SK-N-SH (cell line): Measurements from ENCODE around the gene TRNP1. TPM values are rescaled to one million over a fixed set of nuclear protein-coding genes. Genes with fewer than 3 reads are reported as not detected.

ENCODE experiments used
- CTCF ChIA-PET: fragments of 300-600, 350-600 bp; formaldehyde crosslinking; extraction: SDS; loops from one replicate; lab custom pipeline; 2021; lab: Yijun Ruan, JAX
- POLR2A ChIA-PET: fragments of 350-600 bp; sonication (Branson Sonifier 250); formaldehyde crosslinking; extraction: SDS; loops from one replicate; lab custom pipeline; 2020; ENCODE audit warnings: antibody characterized with exemption, inconsistent platforms; lab: Yijun Ruan, JAX
- DNase-seq: peaks from one replicate; pipeline ENCODE4 v3.0.0; 2012
- H2AFZ ChIP-seq: fragments of 200-600 bp; sonication (generic); 2 replicates; pipeline ENCODE4 v1.8.1; 2016; ENCODE audit warnings: antibody characterized with exemption, mild to moderate bottlenecking, low read depth
- H3F3A ChIP-seq: fragments of 200-600 bp; sonication (generic); replicated peaks from 2 replicates; pipeline ENCODE3; 2016; ENCODE audit warnings: antibody characterized with exemption, mild to moderate bottlenecking; ENCODE audit not compliant: insufficient read depth
- H3K27ac ChIP-seq, 2 experiments: fragments of 200-500 bp in 1 of 2; fragments of 200-600 bp in 1 of 2; sonication (Bioruptor generic) in 1 of 2; sonication (generic), shearing (Covaris generic) in 1 of 2; 2 replicates each; pipeline versions ENCODE4 v1.5.1 to v1.6.1; 2014 to 2016; ENCODE audit warnings: low read depth in 2 of 2, inconsistent platforms in 1 of 2, low read length in 1 of 2, mild to moderate bottlenecking in 1 of 2, mixed read lengths in 1 of 2
- H3K27me3 ChIP-seq: fragments of 200-600 bp; sonication (generic), shearing (Covaris generic); 2 replicates; pipeline ENCODE4 v1.6.1; 2016; ENCODE audit warnings: mixed run types; ENCODE audit not compliant: insufficient read depth
- H3K36me3 ChIP-seq, 2 experiments: fragments of 200-500 bp in 1 of 2; fragments of 200-600 bp in 1 of 2; sonication (Bioruptor generic) in 1 of 2; sonication (generic) in 1 of 2; replicated peaks in 1 of 2; 2 replicates each; pipeline versions ENCODE3 to v1.5.1; 2014 to 2016; ENCODE audit warnings: low read length in 1 of 2, mild to moderate bottlenecking in 1 of 2; ENCODE audit not compliant: insufficient read depth in 2 of 2, control insufficient read depth in 1 of 2
- H3K4me1 ChIP-seq, 2 experiments: fragments of 200-500 bp in 1 of 2; fragments of 200-600 bp in 1 of 2; sonication (Bioruptor generic) in 1 of 2; sonication (generic), shearing (Covaris generic) in 1 of 2; 2 replicates each; pipeline versions ENCODE4 v1.5.1 to v1.6.1; 2014 to 2016; ENCODE audit warnings: low read depth in 1 of 2, low read length in 1 of 2, mixed run types in 1 of 2; ENCODE audit not compliant: insufficient read depth in 2 of 2, control insufficient read depth in 1 of 2
- H3K4me2 ChIP-seq: fragments of 200-600 bp; sonication (generic), shearing (Covaris generic); 2 replicates; pipeline ENCODE4 v1.6.1; 2017; ENCODE audit warnings: mixed run types
- H3K4me3 ChIP-seq, 2 experiments: fragments of 200-500 bp in 1 of 2; fragments of 200-600 bp in 1 of 2; sonication (Bioruptor generic) in 1 of 2; sonication (generic), shearing (Covaris generic) in 1 of 2; 2 replicates each; pipeline versions ENCODE4 v1.5.1 to v1.8.1; 2014 to 2016; ENCODE audit warnings: low read depth in 2 of 2, inconsistent platforms in 1 of 2, low read length in 1 of 2, mild to moderate bottlenecking in 1 of 2, mixed read lengths in 1 of 2, moderate library complexity in 1 of 2
- H3K79me2 ChIP-seq: fragments of 200-600 bp; sonication (generic); 2 replicates; pipeline ENCODE4 v1.8.1; 2017; ENCODE audit warnings: mild to moderate bottlenecking; ENCODE audit not compliant: insufficient read depth
- H3K9ac ChIP-seq: fragments of 200-600 bp; sonication (generic); 2 replicates; pipeline ENCODE4 v1.6.1; 2017; ENCODE audit warnings: mixed run types
- H3K9me2 ChIP-seq: fragments of 200-600 bp; sonication (generic); 2 replicates; pipeline ENCODE4 v1.6.1; 2017; ENCODE audit warnings: mixed run types
- H3K9me3 ChIP-seq: fragments of 200-600 bp; sonication (generic); 2 replicates; pipeline ENCODE4 v1.6.1; 2017; ENCODE audit warnings: mixed run types, mild to moderate bottlenecking, moderate library complexity
- H4K20me1 ChIP-seq: fragments of 200-600 bp; sonication (generic); 2 replicates; pipeline ENCODE4 v1.6.1; 2017; ENCODE audit warnings: mild to moderate bottlenecking, mixed run types; ENCODE audit not compliant: insufficient read depth
- ELF1 ChIP-seq: IDR thresholded peaks from 2 replicates; pipeline ENCODE4 v1.4.0; 2012
- EP300 ChIP-seq, 2 experiments: IDR thresholded peaks; 2 replicates each; pipeline versions ENCODE4 v1.4.0 to v1.6.1; 2012; ENCODE audit warnings: borderline replicate concordance in 1 of 2, low read depth in 1 of 2, low read length in 1 of 2
- FOXJ3 ChIP-seq: sonication (generic); formaldehyde crosslinking; IDR thresholded peaks from 2 replicates; pipeline ENCODE4 v1.5.1; 2020; ENCODE audit warnings: mild to moderate bottlenecking, missing genetic modification reagents
- GABPA ChIP-seq: IDR thresholded peaks from 2 replicates; pipeline ENCODE4 v1.4.0; 2012; ENCODE audit warnings: low read depth, mild to moderate bottlenecking
- JUND ChIP-seq: IDR thresholded peaks from 2 replicates; pipeline ENCODE4 v1.4.0; 2012
- MXI1 ChIP-seq: IDR thresholded peaks from 2 replicates; pipeline ENCODE4 v1.6.1; 2012; ENCODE audit warnings: mild to moderate bottlenecking, low read depth, low read length, improper control_type of control experiment
- NFIC ChIP-seq: IDR thresholded peaks from 2 replicates; pipeline ENCODE4 v1.4.0; 2012; ENCODE audit warnings: borderline replicate concordance
- NRF1 ChIP-seq: IDR thresholded peaks from 2 replicates; pipeline ENCODE4 v1.6.1; 2012; ENCODE audit warnings: low read depth, mild to moderate bottlenecking, low read length
- POLR2AphosphoS5 ChIP-seq: IDR thresholded peaks from 2 replicates; pipeline ENCODE4 v1.6.1; 2012; ENCODE audit warnings: low read depth, low read length
- RAD21 ChIP-seq: IDR thresholded peaks from 2 replicates; pipeline ENCODE4 v1.6.1; 2012; ENCODE audit warnings: mild to moderate bottlenecking, low read length
- RCOR1 ChIP-seq: fragments of 150-350 bp; IDR thresholded peaks from 2 replicates; pipeline ENCODE4 v1.6.1; 2017; ENCODE audit warnings: antibody characterized with exemption, low read length
- TCF12 ChIP-seq: IDR thresholded peaks from 2 replicates; pipeline ENCODE4 v1.4.0; 2012
- YY1 ChIP-seq: IDR thresholded peaks from 2 replicates; pipeline ENCODE4 v1.4.0; 2012; ENCODE audit warnings: low read depth, mild to moderate bottlenecking
- WGBS: methylation state at CpG from one replicate; pipeline ENCODE4 v1.1.6; 2017; ENCODE audit warnings: low lambda C conversion rate; 5-methylcytosine and 5-hydroxymethylcytosine counted together
- polyA plus RNA-seq, 3 experiments: library from polyadenylated mRNA; depleted of rRNA; stranded (reverse); fragments of >200 nt; gene quantifications; 2 replicates each; pipeline ENCODE4 v1.2.3, GENCODE V29; 2012
- TF ChIP-seq, protein P1 (sequence below): fragments of 150-350 bp; IDR thresholded peaks from 2 replicates; pipeline ENCODE4 v1.6.1; 2017; ENCODE audit warnings: antibody characterized with exemption, low read length, low read depth, borderline replicate concordance
- TF ChIP-seq, protein P2 (sequence below): IDR thresholded peaks from 2 replicates; pipeline ENCODE4; 2012
- TF ChIP-seq, protein P3 (sequence below): fragments of 200-600 bp; sonication (generic); IDR thresholded peaks from 2 replicates; pipeline ENCODE4 v1.6.1; 2017; ENCODE audit warnings: antibody characterized with exemption, mild to moderate bottlenecking, moderate library complexity

TRNP1 gene
- polyA plus RNA-seq, 1 of the 3 experiments (the other 2 are of a cell fraction) = 8.8 TPM

DNA sequence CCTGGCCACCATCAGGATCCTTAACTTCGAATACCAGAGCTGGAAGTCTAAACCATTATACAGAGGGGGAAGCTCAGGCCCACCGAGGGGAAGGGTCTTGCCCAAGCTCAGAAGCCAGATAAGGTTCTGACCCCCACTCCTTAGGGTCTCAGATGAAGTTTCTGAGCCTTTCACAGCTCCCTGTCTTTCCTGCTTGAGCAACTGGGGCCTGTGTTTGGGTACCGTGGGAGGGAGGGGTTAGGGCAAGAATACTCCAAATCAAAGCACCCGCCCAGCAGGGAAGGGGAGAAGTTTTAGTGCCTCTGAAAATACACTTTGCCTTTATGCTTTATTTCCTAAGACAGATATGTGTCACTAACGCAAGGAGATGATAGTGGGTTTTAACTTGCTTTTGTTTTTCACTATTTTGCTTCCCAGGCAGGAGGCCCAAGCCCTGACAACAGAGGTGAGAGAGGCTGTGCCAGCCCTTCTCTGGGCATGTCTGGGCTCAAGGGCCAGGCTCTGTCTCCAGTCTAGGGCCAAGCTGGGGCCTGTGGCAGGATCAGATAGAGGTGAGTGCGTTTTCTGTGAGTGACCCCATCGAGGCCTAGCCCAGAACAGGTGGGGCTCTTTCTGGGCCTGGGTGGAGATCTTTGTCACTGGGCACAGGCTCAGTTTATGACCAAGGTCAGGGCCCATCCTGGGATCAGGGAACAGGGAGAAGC is 39.7 kb downstream of the TRNP1 start (continued):
- no peak for TF ChIP-seq GABPA
- TF ChIP-seq POLR2AphosphoS5 = no peak

DNA sequence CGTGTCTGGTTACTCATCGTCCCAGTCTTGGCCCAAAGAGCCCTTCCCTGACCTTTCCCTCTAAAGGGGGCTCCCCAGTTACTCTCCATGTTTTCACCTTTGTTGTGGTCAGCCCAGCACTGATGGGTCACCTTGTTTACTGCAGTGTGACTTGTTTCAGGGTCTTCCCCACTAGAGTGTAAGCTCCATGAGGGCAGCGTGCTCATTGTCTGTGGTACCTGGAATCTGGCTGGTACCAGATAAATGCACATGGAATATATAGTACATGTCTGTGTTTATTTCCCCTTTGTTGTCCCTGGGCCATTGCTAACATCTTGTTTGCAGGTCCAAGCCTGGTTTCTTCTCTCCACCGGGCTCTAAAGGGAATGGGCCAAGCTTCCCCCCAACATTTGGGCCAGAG is 41.9 kb downstream of the TRNP1 start:
- no peaks in the 10 kb centered on the region for H3K36me3 ChIP-seq
- no peaks in the 10 kb centered on the region for H3F3A ChIP-seq
- no peak overlapping the region for H3K4me2 ChIP-seq
- H3K27me3 ChIP-seq = no peaks in the 10 kb centered on the region
- TF ChIP-seq MXI1 (no peak), NFIC (no peak), EP300 (IDR thresholded peaks at IDR 0.05; ENCODE audit: borderline replicate concordance in 1 of 2, low read depth in 1 of 2, low read length in 1 of 2) (no peak), GABPA (no peak), RCOR1 (no peak), FOXJ3 (no peak), NRF1 (no peak), JUND (no peak), RAD21 (no peak)
- TF ChIP-seq, protein P1, sequence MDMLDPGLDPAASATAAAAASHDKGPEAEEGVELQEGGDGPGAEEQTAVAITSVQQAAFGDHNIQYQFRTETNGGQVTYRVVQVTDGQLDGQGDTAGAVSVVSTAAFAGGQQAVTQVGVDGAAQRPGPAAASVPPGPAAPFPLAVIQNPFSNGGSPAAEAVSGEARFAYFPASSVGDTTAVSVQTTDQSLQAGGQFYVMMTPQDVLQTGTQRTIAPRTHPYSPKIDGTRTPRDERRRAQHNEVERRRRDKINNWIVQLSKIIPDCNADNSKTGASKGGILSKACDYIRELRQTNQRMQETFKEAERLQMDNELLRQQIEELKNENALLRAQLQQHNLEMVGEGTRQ = no peak
- TF ChIP-seq, protein P2, sequence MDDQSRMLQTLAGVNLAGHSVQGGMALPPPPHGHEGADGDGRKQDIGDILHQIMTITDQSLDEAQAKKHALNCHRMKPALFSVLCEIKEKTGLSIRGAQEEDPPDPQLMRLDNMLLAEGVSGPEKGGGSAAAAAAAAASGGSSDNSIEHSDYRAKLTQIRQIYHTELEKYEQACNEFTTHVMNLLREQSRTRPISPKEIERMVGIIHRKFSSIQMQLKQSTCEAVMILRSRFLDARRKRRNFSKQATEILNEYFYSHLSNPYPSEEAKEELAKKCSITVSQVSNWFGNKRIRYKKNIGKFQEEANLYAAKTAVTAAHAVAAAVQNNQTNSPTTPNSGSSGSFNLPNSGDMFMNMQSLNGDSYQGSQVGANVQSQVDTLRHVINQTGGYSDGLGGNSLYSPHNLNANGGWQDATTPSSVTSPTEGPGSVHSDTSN = no peak
- no peak overlapping the region for H3K4me3 ChIP-seq
- H3K9me3 ChIP-seq = no peaks in the 10 kb centered on the region
- no peaks in the 10 kb centered on the region for H3K79me2 ChIP-seq
- H4K20me1 ChIP-seq = no peaks in the 10 kb centered on the region
- no peak for DNase-seq
- POLR2A ChIA-PET = no interaction called here
- H3K27ac ChIP-seq = no peak overlapping the region
- peaks cover 0 to 2% of the 10 kb centered on the region in 2 experiments; a peak in 1 of 4 replicates for H3K4me1 ChIP-seq
- CTCF ChIA-PET = interaction anchor here (1.4 to 38.3 kb wide), 3 partner anchors 10 to 249 kb away, joined by 3 to 1084 read pairs (median 123); no protein-coding TSS in a partner anchor
- H3K9me2 ChIP-seq = no peaks in the 10 kb centered on the region
- H2AFZ ChIP-seq = no peak overlapping the region
- 86% methylated on average over 4 of the region's 4 CpGs for WGBS
- no peak overlapping the region for H3K9ac ChIP-seq

DNA sequence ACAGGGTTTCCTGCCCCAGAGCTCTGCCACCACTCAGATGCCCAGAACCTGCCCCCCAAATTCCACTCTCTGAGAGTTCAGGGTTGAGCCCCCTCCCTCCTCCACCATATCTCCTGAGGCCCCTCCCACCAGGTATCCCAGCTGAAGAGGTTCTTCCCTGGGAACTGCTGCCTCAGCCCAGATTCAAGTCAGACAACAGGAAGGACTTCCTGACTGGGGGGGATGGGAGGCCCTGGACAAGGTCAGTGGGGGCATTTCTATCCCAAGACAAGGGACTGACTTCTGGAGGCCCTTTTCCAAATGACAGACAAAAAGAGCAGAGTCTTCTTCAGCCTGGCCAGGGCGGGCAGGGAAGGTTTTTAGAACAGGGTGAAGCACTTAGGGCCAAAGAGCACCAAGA is 43.2 kb downstream of the TRNP1 start:
- ChIA-PET CTCF (interaction anchor here (1.2 to 38.3 kb wide), 5 partner anchors 8 to 259 kb away, joined by 3 to 1084 read pairs (median 11); no protein-coding TSS in a partner anchor), POLR2A (no interaction called here)
- Histone ChIP-seq H3K9ac (no peak overlapping the region), H3K9me3 (no peaks in the 10 kb centered on the region), H3K79me2 (no peaks in the 10 kb centered on the region), H3K4me2 (no peak overlapping the region), H3K9me2 (no peaks in the 10 kb centered on the region), H3K4me3 (no peak overlapping the region), H2AFZ (no peak overlapping the region), H4K20me1 (no peaks in the 10 kb centered on the region), H3F3A (no peaks in the 10 kb centered on the region), H3K27ac (no peak overlapping the region), H3K4me1 (peaks cover 0 to 2% of the 10 kb centered on the region in 2 experiments; a peak in 1 of 4 replicates), H3K27me3 (no peaks in the 10 kb centered on the region), H3K36me3 (no peaks in the 10 kb centered on the region)
- DNase-seq = no peak
- 82% methylated on average over 1 of the region's 1 CpG for WGBS
- TF ChIP-seq NRF1 = no peak
- TF ChIP-seq, protein P3, sequence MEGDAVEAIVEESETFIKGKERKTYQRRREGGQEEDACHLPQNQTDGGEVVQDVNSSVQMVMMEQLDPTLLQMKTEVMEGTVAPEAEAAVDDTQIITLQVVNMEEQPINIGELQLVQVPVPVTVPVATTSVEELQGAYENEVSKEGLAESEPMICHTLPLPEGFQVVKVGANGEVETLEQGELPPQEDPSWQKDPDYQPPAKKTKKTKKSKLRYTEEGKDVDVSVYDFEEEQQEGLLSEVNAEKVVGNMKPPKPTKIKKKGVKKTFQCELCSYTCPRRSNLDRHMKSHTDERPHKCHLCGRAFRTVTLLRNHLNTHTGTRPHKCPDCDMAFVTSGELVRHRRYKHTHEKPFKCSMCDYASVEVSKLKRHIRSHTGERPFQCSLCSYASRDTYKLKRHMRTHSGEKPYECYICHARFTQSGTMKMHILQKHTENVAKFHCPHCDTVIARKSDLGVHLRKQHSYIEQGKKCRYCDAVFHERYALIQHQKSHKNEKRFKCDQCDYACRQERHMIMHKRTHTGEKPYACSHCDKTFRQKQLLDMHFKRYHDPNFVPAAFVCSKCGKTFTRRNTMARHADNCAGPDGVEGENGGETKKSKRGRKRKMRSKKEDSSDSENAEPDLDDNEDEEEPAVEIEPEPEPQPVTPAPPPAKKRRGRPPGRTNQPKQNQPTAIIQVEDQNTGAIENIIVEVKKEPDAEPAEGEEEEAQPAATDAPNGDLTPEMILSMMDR = no peak
- no peak for TF ChIP-seq GABPA
- TF ChIP-seq NFIC = no peak
- TF ChIP-seq POLR2AphosphoS5 = no peak
- no peak for TF ChIP-seq RCOR1
- no peak for TF ChIP-seq TCF12
- no peak for TF ChIP-seq YY1
- TF ChIP-seq ELF1 = no peak
- TF ChIP-seq, protein P1 = no peak
